ENCODE results near the gene LBX1.

LBX1 gene

GRCh38 chr10:101224910-101225823, 4.1 kb downstream of the LBX1 start:
- DNase-seq = no peak

GRCh38 chr10:101224060-101224909, 5.0 kb downstream of the LBX1 start:
- DNase-seq = no peak

DNA sequence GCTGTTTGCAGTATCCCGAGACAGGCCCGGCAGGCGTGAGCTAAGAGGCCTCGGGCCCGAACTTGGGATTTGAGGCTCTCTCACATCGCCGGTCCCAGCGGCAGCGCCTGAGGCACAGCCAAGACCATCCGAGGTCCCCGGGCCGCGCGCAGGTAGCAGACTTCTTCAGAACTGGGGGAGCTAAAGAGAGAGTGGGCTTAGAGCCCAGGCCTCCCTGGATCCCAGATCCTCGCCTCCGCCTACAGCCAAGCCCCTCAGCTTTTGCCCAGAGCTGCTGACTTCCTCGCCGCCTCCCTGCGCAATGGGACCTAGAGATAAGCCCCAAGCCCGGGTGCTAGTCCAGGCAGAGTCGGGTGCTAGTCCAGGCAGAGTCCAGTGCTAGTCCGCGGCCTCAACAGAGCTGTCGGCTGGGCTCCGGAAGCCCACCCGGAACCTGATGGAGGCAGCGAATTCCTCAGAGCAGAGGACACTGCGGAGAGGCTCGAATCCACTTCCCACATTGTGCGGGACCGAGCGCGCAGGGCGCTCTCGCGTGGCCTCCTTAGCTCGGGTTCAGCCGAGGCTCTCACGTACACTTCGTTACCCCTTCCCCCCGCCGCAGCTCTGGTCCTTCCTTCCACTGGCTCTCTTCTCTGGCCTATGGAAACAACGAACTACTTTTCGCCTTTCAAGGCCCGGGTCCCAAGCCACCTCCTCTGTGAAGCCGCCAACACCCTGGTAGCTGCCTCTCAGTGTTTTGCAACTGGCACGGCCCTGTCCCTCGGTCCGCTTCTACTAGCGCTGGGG, 5.8 kb downstream of the LBX1 start:
- DNase-seq = no peak

GRCh38 chr10:101222683-101223273, 6.5 kb downstream of the LBX1 start:
- no peak for DNase-seq

- DNase-seq = no peak
Observed at GRCh38 chr10:101221963-101222531, 7.2 kb downstream of the LBX1 start.

GRCh38 chr10:101221549-101221948, 7.7 kb downstream of the LBX1 start:
- no peak for DNase-seq

- DNase-seq = no peak
Observed at GRCh38 chr10:101219946-101220451, 9.3 kb downstream of the LBX1 start.

DNA sequence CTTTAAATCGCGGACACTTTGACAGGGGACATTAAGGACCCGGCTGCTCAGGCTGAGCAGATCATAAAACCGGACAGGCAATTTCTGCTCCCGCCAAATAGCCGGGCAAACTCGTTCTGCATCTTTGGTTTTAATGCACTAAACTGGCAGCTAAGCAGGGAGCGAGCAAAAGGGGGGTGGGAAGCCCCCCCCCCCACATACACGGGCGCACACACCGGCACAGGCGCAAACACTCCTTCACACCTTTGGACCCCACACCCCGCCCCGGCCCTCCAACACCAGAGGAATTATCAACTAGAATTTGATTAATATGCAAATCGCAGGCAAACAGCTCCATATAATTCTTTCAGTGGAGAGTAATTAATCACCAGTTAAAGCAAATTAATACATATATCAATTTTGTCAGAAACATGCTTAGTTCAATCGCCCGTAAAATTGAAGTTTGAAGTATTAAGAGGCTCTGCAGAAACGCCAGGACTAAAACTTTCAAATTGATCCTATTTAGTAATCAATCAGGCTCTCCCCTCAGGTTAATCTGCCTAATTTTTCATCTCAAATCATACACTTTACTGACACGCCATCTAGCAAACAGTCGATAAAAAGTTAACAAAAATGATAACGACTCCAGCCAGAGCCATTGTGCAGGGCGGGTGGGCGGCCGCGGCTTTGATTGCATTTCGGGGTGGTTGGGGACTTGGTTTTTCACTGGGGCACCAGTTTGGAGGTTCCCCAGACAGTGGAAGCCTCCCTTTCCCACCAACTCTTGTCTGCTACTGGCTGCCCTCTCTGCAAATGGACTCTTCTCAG, 9.9 kb downstream of the LBX1 start:
- DNase-seq = no peak

DNA sequence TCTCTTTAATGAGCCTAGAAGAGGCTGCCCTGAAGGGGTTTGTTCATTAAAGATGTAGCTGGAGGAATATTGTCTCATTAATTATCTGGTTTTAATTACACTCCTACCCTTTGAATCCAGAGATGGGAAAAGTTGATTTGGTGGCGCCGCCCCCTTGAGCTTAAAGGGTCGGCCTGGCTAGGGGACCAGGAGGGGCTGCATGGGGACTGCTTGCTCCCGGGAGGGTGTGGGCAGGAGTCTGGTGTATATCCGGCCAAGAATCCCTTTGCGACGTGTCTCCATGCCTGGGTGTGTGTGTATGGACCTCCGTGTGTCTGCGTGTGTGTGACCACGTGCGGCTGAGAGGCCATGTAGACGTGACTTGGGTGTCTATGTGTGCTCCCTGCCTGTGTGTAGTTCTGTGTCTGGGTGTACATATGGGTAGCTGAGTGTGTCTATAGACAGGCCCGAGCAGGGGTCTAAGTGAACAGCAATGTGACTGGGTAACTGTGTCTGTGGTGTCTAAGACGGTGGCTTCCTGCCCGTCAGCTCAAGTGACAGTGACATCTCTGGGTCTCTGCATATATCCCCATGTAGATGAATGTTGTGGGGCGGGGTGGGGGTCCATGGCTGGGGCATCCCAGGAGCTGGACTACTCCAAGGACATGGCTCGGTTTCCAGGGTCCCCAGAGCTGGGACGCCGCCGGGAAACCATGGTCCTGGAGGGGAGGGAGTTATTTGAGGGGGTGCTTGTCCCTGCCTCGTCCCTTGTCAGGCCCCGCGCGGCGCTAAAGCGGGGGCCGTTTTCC, 10.7 kb downstream of the LBX1 start:
- no peak for DNase-seq

DNA sequence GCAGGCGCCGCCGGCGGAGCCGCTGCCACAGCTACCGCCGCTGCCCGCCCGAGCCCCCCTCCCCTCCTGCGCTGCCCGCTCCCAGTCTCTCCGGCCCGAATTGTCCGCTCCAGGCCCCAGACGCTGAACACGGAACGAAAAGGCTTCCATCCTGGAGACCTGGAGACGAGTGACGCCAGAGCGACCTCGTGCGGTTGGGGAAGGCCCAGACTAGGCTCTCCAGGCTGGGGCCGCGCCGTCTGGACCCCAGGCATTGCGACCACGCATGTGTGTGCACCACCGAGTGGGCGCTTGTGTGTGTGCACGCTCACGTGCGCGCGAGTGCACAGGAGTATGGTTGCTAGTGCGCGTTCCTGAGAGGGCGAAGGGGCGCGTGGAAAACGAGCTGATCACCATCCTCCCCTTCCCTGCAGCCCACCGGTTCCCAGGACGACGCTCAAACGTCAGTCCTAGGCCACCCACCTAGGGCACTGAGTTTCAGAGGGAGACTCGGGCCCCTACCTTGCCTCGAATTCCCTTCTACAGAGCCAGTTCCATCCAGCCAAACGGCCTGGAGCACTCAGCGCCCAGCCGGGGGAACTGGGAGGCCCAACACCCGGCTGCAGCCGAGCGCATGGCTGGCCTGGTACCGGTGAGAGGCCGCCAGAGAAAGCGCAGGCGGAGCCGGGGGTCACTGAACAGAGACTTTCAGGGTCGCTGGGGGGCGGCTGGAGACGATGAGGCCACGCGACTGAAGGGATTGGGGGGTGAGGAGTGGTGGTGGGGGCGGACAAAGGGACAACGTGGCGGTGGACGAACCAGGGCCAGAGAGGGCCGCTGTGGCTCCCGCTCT, 11.6 kb downstream of the LBX1 start:
- DNase-seq = peak; percentile 26

GRCh38 chr10:101217044-101217425, 12.2 kb downstream of the LBX1 start:
- DNase-seq = no peak

DNA sequence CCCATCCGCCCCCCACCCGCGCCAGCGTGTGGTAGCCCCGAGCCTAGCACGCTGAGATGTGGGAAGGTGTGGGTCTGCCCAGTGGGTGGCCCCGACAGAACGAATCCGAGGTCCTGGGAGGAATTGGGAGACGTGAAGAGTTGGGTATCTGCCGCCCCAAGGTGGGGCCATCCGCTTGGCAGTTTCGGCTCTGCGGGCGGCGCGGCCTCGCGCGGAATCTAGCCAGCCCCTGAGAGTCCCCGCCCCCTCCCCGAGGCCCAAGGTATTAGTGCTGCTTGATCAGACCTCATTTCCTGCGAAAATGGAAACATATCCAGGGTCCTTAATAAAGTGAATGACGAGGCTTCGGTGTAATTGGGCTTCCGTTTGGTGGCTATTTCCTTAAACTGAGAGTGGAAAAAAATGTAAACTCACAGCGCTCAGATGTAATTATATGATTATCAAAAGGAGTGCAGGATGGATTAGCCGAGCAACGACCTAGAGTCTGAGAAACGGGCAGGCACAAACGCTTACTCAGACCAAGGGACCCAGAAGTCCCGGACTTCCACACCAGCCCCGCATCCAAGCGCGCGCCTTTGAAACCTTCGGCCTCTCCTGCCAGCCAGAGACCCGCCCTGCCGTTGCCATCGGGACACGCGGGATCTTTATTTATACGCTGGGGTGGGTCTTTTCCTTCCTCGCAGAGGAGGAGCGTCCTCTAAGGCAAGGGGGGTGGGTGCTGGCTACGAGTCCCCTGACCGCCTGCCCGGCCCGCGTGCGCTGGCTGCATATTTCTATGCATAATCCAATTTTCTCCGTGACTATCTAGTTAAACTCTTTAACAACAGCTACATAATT, 12.8 kb downstream of the LBX1 start:
- DNase-seq = peak; percentile 16

GRCh38 chr10:101215397-101216206, 13.7 kb downstream of the LBX1 start:
- DNase-seq = no peak

- peak; percentile 81 for DNase-seq
Observed at GRCh38 chr10:101214446-101215396, 14.5 kb downstream of the LBX1 start.

GRCh38 chr10:101208543-101208942, 20.7 kb downstream of the LBX1 start:
- no peak for DNase-seq

GRCh38 chr10:101207026-101207425, 22.2 kb downstream of the LBX1 start:
- DNase-seq = no peak

All from CD4-positive, alpha-beta T cell treated with Interleukin-6 for 4 hours (primary cell).